Spleen (tissue), 7 donors: ENCODE results near the gene ASTN1.

Experiments used
- POLR2A ChIP-seq, 3 donors: fragments of 450-650 bp; IDR thresholded peaks; one replicate each; pipeline ENCODE4 v1.5.1; 2017; ENCODE audit warnings: antibody characterized with exemption in 3 of 3, mild to moderate bottlenecking in 1 of 3
- POLR2AphosphoS5 ChIP-seq, 3 donors: sonication (generic); formaldehyde crosslinking; IDR thresholded peaks; one replicate each; pipeline ENCODE4 v1.5.1; 2017; ENCODE audit warnings: antibody characterized with exemption in 3 of 3
- TF ChIP-seq, protein P1 (sequence below), 11 experiments: fragments of 200-600 bp in 7 of 11; fragments of 450-650 bp in 4 of 11; sonication (generic) in 4 of 11; IDR thresholded peaks in 8 of 11; conservative IDR thresholded peaks in 3 of 11; 1 replicate in 7 of 11; 2 replicates in 4 of 11; pipeline versions ENCODE4 v1.4.0 to v1.8.0; 2016 to 2021; ENCODE audit warnings: antibody characterized with exemption in 11 of 11, inconsistent platforms in 4 of 11, mild to moderate bottlenecking in 1 of 11
- donor health status: DM: no; HTN: no; CAD: no; lungs with moderate emphysema.
- donor health status: DM: no; HTN: no; CAD: no.
- donor health status: DM: no; HTN: no; CAD: no.

DNA sequence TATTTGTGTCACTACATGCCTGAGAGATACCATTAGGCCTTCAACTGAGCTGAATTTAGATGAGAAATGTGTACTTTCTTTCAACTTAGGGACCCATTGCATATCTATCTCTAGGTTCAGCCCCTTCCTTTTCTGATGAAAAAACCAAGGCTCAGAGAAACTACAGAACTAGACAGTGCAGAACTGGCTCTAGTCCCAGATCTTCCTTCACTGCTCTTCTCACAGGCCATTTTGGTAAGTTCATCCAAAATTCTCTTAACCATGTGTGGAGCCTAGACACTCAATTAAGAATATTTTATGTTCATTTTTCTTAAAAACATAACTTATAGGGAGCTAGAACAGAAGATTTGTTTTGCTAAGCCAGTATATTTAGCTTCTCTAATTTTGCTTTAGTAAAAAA, 128.9 kb downstream of the ASTN1 start:
- TF ChIP-seq, protein P1, sequence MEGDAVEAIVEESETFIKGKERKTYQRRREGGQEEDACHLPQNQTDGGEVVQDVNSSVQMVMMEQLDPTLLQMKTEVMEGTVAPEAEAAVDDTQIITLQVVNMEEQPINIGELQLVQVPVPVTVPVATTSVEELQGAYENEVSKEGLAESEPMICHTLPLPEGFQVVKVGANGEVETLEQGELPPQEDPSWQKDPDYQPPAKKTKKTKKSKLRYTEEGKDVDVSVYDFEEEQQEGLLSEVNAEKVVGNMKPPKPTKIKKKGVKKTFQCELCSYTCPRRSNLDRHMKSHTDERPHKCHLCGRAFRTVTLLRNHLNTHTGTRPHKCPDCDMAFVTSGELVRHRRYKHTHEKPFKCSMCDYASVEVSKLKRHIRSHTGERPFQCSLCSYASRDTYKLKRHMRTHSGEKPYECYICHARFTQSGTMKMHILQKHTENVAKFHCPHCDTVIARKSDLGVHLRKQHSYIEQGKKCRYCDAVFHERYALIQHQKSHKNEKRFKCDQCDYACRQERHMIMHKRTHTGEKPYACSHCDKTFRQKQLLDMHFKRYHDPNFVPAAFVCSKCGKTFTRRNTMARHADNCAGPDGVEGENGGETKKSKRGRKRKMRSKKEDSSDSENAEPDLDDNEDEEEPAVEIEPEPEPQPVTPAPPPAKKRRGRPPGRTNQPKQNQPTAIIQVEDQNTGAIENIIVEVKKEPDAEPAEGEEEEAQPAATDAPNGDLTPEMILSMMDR (IDR thresholded peaks at IDR 0.05 in 8 of 11, conservative IDR thresholded peaks at IDR 0.05 in 3 of 11), result no peak
- TF ChIP-seq POLR2A (IDR thresholded peaks at IDR 0.05), result no peak
- no peak for TF ChIP-seq POLR2AphosphoS5 (IDR thresholded peaks at IDR 0.05)
